Stomach (tissue), 9 donors: ENCODE measurements around the gene PFN2. TPM values are rescaled to one million over a fixed set of nuclear protein-coding genes. Genes with fewer than 3 reads are reported as not detected.

Source experiments
- DNase-seq, 2 donors: peaks; one replicate each; pipeline versions ENCODE4 v3.0.0 to v3.0.0-alpha.2; 2013 to 2019
- H3K27ac ChIP-seq, 5 donors: fragments of 200-600 bp in 4 of 5; sonication (generic) in 4 of 5; one replicate each; pipeline ENCODE4 v1.5.1; 2013 to 2019; ENCODE audit warnings: mild to moderate bottlenecking in 1 of 5, moderate library complexity in 1 of 5
- H3K27me3 ChIP-seq, 3 donors: fragments of 200-600 bp; sonication (generic); one replicate each; pipeline ENCODE4 v1.5.1; 2017 to 2019; ENCODE audit warnings: mixed run types in 1 of 3
- H3K36me3 ChIP-seq, 4 donors: fragments of 200-600 bp; sonication (generic); 1 replicate in 3 of 4; 2 replicates in 1 of 4; pipeline ENCODE4 v1.5.1; 2016 to 2019
- H3K4me1 ChIP-seq, 4 donors: fragments of 200-600 bp; sonication (generic); one replicate each; pipeline ENCODE4 v1.5.1; 2016 to 2019
- H3K4me3 ChIP-seq, 4 donors: fragments of 200-600 bp; sonication (generic) in 3 of 4; one replicate each; pipeline ENCODE4 v1.5.1; 2016 to 2019; ENCODE audit warnings: mild to moderate bottlenecking in 1 of 4
- H3K9me3 ChIP-seq, 4 donors: fragments of 200-600 bp; sonication (generic); one replicate each; pipeline ENCODE4 v1.5.1; 2016 to 2019
- EP300 ChIP-seq: sonication (generic); formaldehyde crosslinking; IDR thresholded peaks from one replicate; pipeline ENCODE4 v1.6.1; 2017; ENCODE audit warnings: antibody characterized with exemption
- POLR2A ChIP-seq, 4 donors: fragments of 450-650 bp; IDR thresholded peaks; one replicate each; pipeline ENCODE4 v1.6.1; 2016; ENCODE audit warnings: antibody characterized with exemption in 4 of 4, control low read depth in 2 of 4, mild to moderate bottlenecking in 1 of 4, moderate library complexity in 1 of 4
- POLR2AphosphoS5 ChIP-seq, 3 donors: sonication (generic); formaldehyde crosslinking; IDR thresholded peaks; one replicate each; pipeline ENCODE4 v1.6.1; 2016; ENCODE audit warnings: antibody characterized with exemption in 3 of 3
- WGBS, 5 donors: extraction: QIAGEN DNeasy Blood & Tissue Kit in 3 of 5; methylation state at CpG; one replicate each; pipeline versions ENCODE4 v1.1.5 to v1.1.7; 2013 to 2018; 5-methylcytosine and 5-hydroxymethylcytosine counted together
- intact Hi-C: fragments of 100-400 bp; cut with DNase I; formaldehyde crosslinking; loops from one replicate; pipeline ENCODE4 v1.15.1; 2023; ENCODE audit warnings: low total_unique reads
- polyA plus RNA-seq, 3 donors: library from polyadenylated mRNA; stranded (reverse); fragments of 200-250 nt; gene quantifications; one replicate each; pipeline ENCODE4 v1.2.3, GENCODE V29; 2013
- total RNA-seq, 5 donors: library from RNA; depleted of rRNA; stranded (reverse); fragments of >200 nt; gene quantifications; one replicate each; pipeline versions ENCODE4 v1.1.0 to v1.2.3, GENCODE V29; 2014 to 2016
- TF ChIP-seq, protein P1 (sequence below), 7 experiments: fragments of 450-650 bp in 4 of 7; fragments of 200-600 bp in 3 of 7; sonication (generic) in 3 of 7; IDR thresholded peaks; one replicate each; pipeline ENCODE4 v1.5.1; 2016 to 2019; ENCODE audit warnings: antibody characterized with exemption in 7 of 7, control low read depth in 2 of 7, mild to moderate bottlenecking in 1 of 7
- donor health status: healthy with polysubstance abuse.
- donor health status: Bipolar disorder and iron deficiency.
- donor health status: healthy.

The PFN2 gene
- total and polyA plus RNA-seq, 8 donors: 1.2 to 130 (median 38.4) TPM

DNA sequence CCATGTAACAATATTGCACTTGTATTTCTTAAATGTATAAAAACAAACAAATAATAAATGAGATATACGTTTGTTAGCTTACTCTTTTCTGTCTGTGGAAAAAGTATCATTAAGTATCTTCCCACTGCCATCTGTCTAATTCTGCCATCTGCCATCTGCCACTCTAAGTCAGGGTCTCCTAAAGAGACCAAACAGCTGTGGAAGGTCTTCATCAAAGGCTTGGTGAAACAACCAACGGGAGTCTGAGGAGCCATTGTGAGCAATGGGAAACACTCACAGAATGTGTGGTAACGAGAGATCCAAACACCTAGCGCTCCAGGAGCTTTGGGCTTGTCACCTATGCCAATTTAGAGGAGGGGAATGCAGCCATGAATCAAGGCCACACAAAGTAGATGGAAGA lies 28.7 kb upstream of the PFN2 start:
- WGBS, 5 donors: 89 to 94% (median 92%) methylated on average over 4 of the region's 4 CpGs
- no peaks in the 10 kb centered on the region for H3K4me1 ChIP-seq
- DNase-seq: no peak
- H3K27ac ChIP-seq: no peak overlapping the region
- H3K9me3 ChIP-seq: peaks cover 0 to 19% (median 10%) of the 10 kb centered on the region in 4 donors
- intact Hi-C loops: no loop called here
- no peak for TF ChIP-seq EP300
- no peak for TF ChIP-seq POLR2A (IDR thresholded peaks at IDR 0.05)
- TF ChIP-seq, protein P1, sequence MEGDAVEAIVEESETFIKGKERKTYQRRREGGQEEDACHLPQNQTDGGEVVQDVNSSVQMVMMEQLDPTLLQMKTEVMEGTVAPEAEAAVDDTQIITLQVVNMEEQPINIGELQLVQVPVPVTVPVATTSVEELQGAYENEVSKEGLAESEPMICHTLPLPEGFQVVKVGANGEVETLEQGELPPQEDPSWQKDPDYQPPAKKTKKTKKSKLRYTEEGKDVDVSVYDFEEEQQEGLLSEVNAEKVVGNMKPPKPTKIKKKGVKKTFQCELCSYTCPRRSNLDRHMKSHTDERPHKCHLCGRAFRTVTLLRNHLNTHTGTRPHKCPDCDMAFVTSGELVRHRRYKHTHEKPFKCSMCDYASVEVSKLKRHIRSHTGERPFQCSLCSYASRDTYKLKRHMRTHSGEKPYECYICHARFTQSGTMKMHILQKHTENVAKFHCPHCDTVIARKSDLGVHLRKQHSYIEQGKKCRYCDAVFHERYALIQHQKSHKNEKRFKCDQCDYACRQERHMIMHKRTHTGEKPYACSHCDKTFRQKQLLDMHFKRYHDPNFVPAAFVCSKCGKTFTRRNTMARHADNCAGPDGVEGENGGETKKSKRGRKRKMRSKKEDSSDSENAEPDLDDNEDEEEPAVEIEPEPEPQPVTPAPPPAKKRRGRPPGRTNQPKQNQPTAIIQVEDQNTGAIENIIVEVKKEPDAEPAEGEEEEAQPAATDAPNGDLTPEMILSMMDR (IDR thresholded peaks at IDR 0.05): no peak
- no peak for TF ChIP-seq POLR2AphosphoS5 (IDR thresholded peaks at IDR 0.05)
- H3K36me3 ChIP-seq: no peaks in the 10 kb centered on the region
- H3K27me3 ChIP-seq: no peaks in the 10 kb centered on the region
- H3K4me3 ChIP-seq: no peak overlapping the region

DNA sequence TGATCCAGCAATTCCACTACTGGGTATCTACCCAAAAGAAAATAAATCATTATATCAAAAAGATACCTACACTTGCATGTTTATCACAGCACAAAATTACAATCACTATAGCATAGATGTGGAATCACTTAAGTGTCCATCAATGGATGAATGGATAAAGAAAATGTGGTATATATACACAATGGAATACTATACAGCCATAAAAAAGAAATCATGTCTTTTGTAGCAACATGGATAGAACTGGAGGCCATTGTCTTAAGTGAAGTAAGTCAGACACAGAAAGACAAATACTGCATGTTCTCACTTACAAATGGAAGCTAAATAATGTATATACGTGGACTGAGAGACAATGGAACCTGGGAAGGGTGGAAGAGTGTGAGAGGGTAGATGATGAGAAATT lies 28.3 kb upstream of the PFN2 start:
- 89 to 97% (median 94%) methylated on average over 1 of the region's 1 CpG for WGBS, 5 donors
- intact Hi-C loops: no loop called here
- no peak for DNase-seq

GRCh38 chr3:149992416-149993058 lies 21.8 kb upstream of the PFN2 start:
- H3K4me3 ChIP-seq: no peak overlapping the region
- H3K27me3 ChIP-seq: no peaks in the 10 kb centered on the region
- no peaks in the 10 kb centered on the region for H3K4me1 ChIP-seq
- TF ChIP-seq POLR2A (IDR thresholded peaks at IDR 0.05) (no peak), EP300 (no peak), POLR2AphosphoS5 (IDR thresholded peaks at IDR 0.05) (no peak)
- TF ChIP-seq, protein P1 (IDR thresholded peaks at IDR 0.05): no peak
- DNase-seq: no peak
- 95 to 100% (median 97%) methylated on average over 4 of the region's 4 CpGs for WGBS, 5 donors
- H3K36me3 ChIP-seq: no peaks in the 10 kb centered on the region
- peaks cover 0 to 19% (median 13%) of the 10 kb centered on the region in 4 donors for H3K9me3 ChIP-seq
- intact Hi-C loops: no loop called here
- H3K27ac ChIP-seq: no peak overlapping the region

More for the DNA sequence above, 28.3 kb upstream of the PFN2 start:
- TF ChIP-seq POLR2A (IDR thresholded peaks at IDR 0.05): no peak
- TF ChIP-seq EP300: no peak
- no peak for TF ChIP-seq POLR2AphosphoS5 (IDR thresholded peaks at IDR 0.05)
- H3K4me1 ChIP-seq: no peaks in the 10 kb centered on the region
- H3K36me3 ChIP-seq: no peaks in the 10 kb centered on the region
- H3K4me3 ChIP-seq: no peak overlapping the region
- H3K9me3 ChIP-seq: peaks cover 0 to 22% (median 14%) of the 10 kb centered on the region in 4 donors
- no peaks in the 10 kb centered on the region for H3K27me3 ChIP-seq
- no peak overlapping the region for H3K27ac ChIP-seq

- Histone ChIP-seq H3K36me3 (no peaks in the 10 kb centered on the region), H3K4me1 (no peaks in the 10 kb centered on the region), H3K4me3 (no peak overlapping the region), H3K27ac (no peak overlapping the region), H3K27me3 (no peaks in the 10 kb centered on the region), H3K9me3 (peaks cover 0 to 17% (median 12%) of the 10 kb centered on the region in 4 donors)
- TF ChIP-seq, protein P1 (IDR thresholded peaks at IDR 0.05): no peak
- TF ChIP-seq POLR2A (IDR thresholded peaks at IDR 0.05) (no peak), EP300 (no peak), POLR2AphosphoS5 (IDR thresholded peaks at IDR 0.05) (no peak)
- DNase-seq: peak in 1 of 2 donors; percentile 18
- intact Hi-C loops: no loop called here
- WGBS, 5 donors: 70 to 82% (median 76%) methylated on average over 1 of the region's 1 CpG
Observed at GRCh38 chr3:149990423-149990948, 19.8 kb upstream of the PFN2 start.

DNA sequence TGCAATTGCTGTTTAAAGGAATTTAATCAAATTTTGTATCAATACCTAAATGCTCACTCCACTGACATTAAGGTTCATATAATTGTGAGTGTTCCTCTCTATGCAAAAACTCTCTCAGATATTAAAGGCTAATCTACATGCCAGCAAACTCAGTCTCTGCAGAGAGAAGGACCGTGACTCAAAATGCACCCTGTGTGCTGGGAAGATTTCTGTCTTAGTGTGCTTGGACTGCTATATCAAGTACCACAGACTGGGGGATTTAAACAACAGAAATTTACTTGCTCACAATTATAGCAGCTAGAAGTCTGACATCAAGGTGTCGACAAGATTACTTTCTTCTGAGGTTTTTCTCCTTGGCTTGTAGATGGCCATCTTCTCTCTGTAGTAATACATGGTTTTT lies 18.6 kb upstream of the PFN2 start:
- H3K27ac ChIP-seq: no peak overlapping the region
- no peaks in the 10 kb centered on the region for H3K4me1 ChIP-seq
- WGBS, 5 donors: 60 to 92% (median 91%) methylated on average over 2 of the region's 2 CpGs
- intact Hi-C loops: no loop called here
- peaks cover 0 to 8% (median 2%) of the 10 kb centered on the region in 4 donors for H3K9me3 ChIP-seq
- DNase-seq: no peak
- H3K36me3 ChIP-seq: no peaks in the 10 kb centered on the region
- no peak overlapping the region for H3K4me3 ChIP-seq
- H3K27me3 ChIP-seq: no peaks in the 10 kb centered on the region
- no peak for TF ChIP-seq POLR2AphosphoS5 (IDR thresholded peaks at IDR 0.05)
- no peak for TF ChIP-seq POLR2A (IDR thresholded peaks at IDR 0.05)
- no peak for TF ChIP-seq EP300
- TF ChIP-seq, protein P1 (IDR thresholded peaks at IDR 0.05): no peak
